H1 (cell line): Measurements from ENCODE around the gene ASPHD2. TPM values are rescaled to one million over a fixed set of nuclear protein-coding genes. Genes with fewer than 3 reads are reported as not detected.

Experiments used
- CEBPB ChIP-seq: IDR thresholded peaks from 2 replicates; pipeline ENCODE4 v1.6.1; 2012; ENCODE audit warnings: low read depth, low read length
- CHD2 ChIP-seq: IDR thresholded peaks from 2 replicates; pipeline ENCODE4 v1.6.1; 2012; ENCODE audit warnings: low read length, improper control_type of control experiment
- JUND ChIP-seq: IDR thresholded peaks from 2 replicates; pipeline ENCODE4 v1.6.1; 2011; ENCODE audit warnings: mild to moderate bottlenecking, improper control_type of control experiment, low read length
- KDM1A ChIP-seq: fragments of 200-600, 300-600 bp; sonication (generic); IDR thresholded peaks from 2 replicates; pipeline ENCODE4 v1.7.1; 2016; ENCODE audit warnings: mild to moderate bottlenecking, low read length, borderline replicate concordance
- KDM5A ChIP-seq: fragments of 200-600 bp; IDR thresholded peaks from 2 replicates; pipeline ENCODE4 v1.7.1; 2012; ENCODE audit warnings: mild to moderate bottlenecking, low read length, inconsistent platforms, mixed read lengths
- POLR2A ChIP-seq, 2 experiments: IDR thresholded peaks; 1 replicate in 1 of 2; 2 replicates in 1 of 2; pipeline ENCODE4 v1.6.1; 2011; ENCODE audit warnings: low read depth in 2 of 2, low read length in 2 of 2, mild to moderate bottlenecking in 2 of 2; ENCODE audit errors: control extremely low read depth in 1 of 2
- RBBP5 ChIP-seq: IDR thresholded peaks from 2 replicates; pipeline ENCODE4 v1.7.1; 2012; ENCODE audit warnings: low read depth, mild to moderate bottlenecking, inconsistent platforms, low read length, moderate library complexity, borderline replicate concordance
- RFX5 ChIP-seq: IDR thresholded peaks from 2 replicates; pipeline ENCODE4 v1.6.1; 2011; ENCODE audit warnings: low read depth, low read length, improper control_type of control experiment, borderline replicate concordance
- SAP30 ChIP-seq: fragments of 300-600 bp; sonication (generic); IDR thresholded peaks from 2 replicates; pipeline ENCODE4 v1.7.1; 2012; ENCODE audit warnings: low read length, moderate library complexity, mild to moderate bottlenecking, inconsistent platforms; ENCODE audit not compliant: insufficient read depth, insufficient replicate concordance
- SIRT6 ChIP-seq: IDR thresholded peaks from one replicate; pipeline ENCODE4 v1.7.1; 2012; ENCODE audit warnings: low read length, inconsistent platforms
- SP1 ChIP-seq: IDR thresholded peaks from 2 replicates; pipeline ENCODE4 v1.6.1; 2011; ENCODE audit warnings: low read depth, low read length
- SRF ChIP-seq: IDR thresholded peaks from 2 replicates; pipeline ENCODE4 v1.6.1; 2011; ENCODE audit warnings: mild to moderate bottlenecking, low read depth, low read length, moderate library complexity
- polyA plus RNA-seq, 7 experiments: library from polyadenylated mRNA; depleted of rRNA in 3 of 7; stranded (reverse) in 5 of 7; unstranded in 2 of 7; fragments of >200 nt in 5 of 7; fragments of 200-250 nt in 2 of 7; gene quantifications; 1 replicate in 5 of 7; 2 replicates in 1 of 7; 4 replicates in 1 of 7; pipeline versions ENCODE4 v1.2.1 to v1.2.3, GENCODE V29; 2011 to 2013; ENCODE audit warnings: missing spikeins in 2 of 7, mixed read lengths in 2 of 7
- total RNA-seq: library from RNA; stranded (reverse); fragmentation: NEBNext Ultra II Directional; extraction: Animal tissue kit (Norgen Biotek cat#: 25700); gene quantifications from 2 replicates; pipeline ENCODE4 v1.2.1, GENCODE V29; 2021

Gene ASPHD2
- total and polyA plus RNA-seq, 2 of the 8 experiments (the other 6 are each of a cell fraction or from before 2014, with no cell fraction given) = 7.2 to 11.0 TPM

DNA sequence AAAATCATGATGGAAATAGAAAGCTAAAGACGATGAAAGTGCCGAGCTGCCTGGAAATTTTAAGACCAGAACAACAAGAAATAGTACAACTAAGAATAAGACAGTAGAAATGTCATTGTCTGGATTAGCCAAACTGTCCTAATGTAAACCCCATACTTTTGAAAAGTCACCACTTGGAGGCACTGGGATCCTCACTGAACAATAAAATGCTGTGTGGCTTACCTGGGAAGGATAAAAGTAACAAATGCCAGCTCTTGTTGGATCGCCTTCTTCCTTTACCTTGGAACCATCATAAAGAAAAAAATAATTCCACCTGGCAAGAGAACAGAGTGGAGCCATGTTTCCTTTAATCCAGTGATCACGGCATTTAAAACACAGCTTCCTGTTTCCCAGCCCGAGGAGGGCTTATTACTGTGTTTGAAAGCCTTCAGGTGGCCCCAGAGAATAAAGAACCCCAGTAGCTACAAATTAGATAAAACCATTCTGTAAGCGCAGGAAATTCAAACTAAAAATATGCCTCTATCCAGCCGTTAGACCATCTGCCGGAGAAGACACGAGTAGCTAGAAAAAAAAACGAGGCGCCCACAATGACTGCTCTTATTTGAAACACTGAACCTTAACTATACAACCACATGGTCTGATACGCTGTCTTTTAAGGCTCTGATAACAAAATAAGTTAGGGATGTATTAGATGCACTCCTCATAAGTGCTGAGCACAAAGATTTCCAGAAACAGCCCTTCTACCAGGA lies 50.2 kb downstream of the ASPHD2 start (continued):
- no peak for TF ChIP-seq RBBP5
- TF ChIP-seq CEBPB = no peak
- no peak for TF ChIP-seq SP1
- no peak for TF ChIP-seq RFX5
- no peak for TF ChIP-seq SIRT6
- no peak for TF ChIP-seq SRF
- TF ChIP-seq KDM5A = no peak
- TF ChIP-seq SAP30 = no peak
- TF ChIP-seq CHD2 = no peak
- no peak for TF ChIP-seq KDM1A
- no peak for TF ChIP-seq JUND
- no peak for TF ChIP-seq POLR2A (IDR thresholded peaks at IDR 0.05; ENCODE audit: control extremely low read depth in 1 of 2, low read depth in 2 of 2, low read length in 2 of 2)
- TF ChIP-seq, all 59 proteins: peak for 0
